Measurements from ENCODE around the gene UXS1.

DNA sequence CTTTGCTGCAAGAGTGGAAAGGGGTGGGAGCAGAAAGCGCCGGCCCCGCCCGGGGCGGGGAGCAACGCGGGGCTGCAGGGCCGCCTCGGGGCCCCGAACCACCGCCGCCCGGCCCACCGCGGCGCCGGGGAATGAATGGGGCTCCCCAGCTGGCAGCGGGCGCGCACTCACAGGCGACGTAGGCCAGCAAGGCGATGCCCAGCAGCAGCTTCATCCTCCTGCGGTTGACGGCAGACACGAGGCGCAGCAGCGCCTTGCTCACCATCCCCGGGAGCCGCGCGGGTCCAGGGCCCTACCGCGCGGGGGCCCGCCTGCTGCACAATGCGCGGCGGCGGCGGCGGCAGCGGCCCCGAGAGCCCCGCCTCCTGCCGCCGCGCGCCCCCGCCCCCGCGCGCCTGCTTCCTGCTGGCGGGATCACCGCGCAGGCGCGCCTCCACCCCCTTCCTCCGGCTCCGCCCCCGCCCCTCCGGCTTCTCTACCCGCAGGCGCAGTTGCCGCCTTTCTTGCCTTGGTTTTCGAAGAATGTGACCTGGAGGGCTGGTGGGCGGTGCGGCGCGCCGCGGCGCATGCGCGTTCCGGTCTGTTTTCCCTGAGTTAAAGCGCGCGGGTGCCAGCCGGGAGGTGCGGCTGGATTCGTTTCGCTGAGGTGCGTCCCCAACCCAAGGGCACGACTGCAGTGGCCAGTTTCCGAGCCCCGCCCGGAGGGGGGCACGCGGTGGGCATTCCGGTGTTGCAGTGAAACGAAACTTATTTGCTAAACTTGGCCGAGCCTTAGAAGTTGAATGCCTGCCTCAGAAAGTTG is at the start of gene UXS1:
- TF ChIP-seq, protein P1, sequence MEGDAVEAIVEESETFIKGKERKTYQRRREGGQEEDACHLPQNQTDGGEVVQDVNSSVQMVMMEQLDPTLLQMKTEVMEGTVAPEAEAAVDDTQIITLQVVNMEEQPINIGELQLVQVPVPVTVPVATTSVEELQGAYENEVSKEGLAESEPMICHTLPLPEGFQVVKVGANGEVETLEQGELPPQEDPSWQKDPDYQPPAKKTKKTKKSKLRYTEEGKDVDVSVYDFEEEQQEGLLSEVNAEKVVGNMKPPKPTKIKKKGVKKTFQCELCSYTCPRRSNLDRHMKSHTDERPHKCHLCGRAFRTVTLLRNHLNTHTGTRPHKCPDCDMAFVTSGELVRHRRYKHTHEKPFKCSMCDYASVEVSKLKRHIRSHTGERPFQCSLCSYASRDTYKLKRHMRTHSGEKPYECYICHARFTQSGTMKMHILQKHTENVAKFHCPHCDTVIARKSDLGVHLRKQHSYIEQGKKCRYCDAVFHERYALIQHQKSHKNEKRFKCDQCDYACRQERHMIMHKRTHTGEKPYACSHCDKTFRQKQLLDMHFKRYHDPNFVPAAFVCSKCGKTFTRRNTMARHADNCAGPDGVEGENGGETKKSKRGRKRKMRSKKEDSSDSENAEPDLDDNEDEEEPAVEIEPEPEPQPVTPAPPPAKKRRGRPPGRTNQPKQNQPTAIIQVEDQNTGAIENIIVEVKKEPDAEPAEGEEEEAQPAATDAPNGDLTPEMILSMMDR (conservative IDR thresholded peaks at IDR 0.05 in 1 of 2, IDR thresholded peaks at IDR 0.05 in 1 of 2; ENCODE audit: extremely low read depth in 1 of 2, insufficient read depth in 1 of 2, low read depth in 1 of 2, low read length in 2 of 2), result no peak
- TF ChIP-seq EZH2 (IDR thresholded peaks at IDR 0.05; ENCODE audit: borderline replicate concordance, low read length), result no peak

Data from mammary epithelial cell (primary cell).